22Rv1 (cell line): ENCODE data around the gene EIF3K.

Experiments
- H3K27ac ChIP-seq: fragments of 450-650 bp; 2 replicates; pipeline ENCODE4 v1.5.1; 2017
- CTCF ChIP-seq: fragments of 450-650 bp; IDR thresholded peaks from 2 replicates; pipeline ENCODE4 v1.5.1; 2017; ENCODE audit warnings: mild to moderate bottlenecking
- ZFX ChIP-seq: fragments of 450-650 bp; IDR thresholded peaks from 2 replicates; pipeline ENCODE4 v1.6.1; 2017; ENCODE audit warnings: antibody characterized with exemption, borderline replicate concordance

The EIF3K gene

GRCh38 chr19:38647966-38648768, 29.2 kb downstream of the EIF3K start:
- TF ChIP-seq CTCF (no peak), ZFX (no peak)
- H3K27ac ChIP-seq, result peak overlapping the region; percentile 82

- peak overlapping the region; percentile 82 for H3K27ac ChIP-seq
- TF ChIP-seq ZFX (no peak), CTCF (no peak)
Measured at GRCh38 chr19:38648769-38649304, 29.8 kb downstream of the EIF3K start.

- H3K27ac ChIP-seq, result peak overlapping the region; percentile 82
Measured at GRCh38 chr19:38649305-38650171, 30.6 kb downstream of the EIF3K start.

GRCh38 chr19:38650172-38650775, 31.3 kb downstream of the EIF3K start:
- TF ChIP-seq ZFX, result no peak
- peak overlapping the region; percentile 82 for H3K27ac ChIP-seq

More at GRCh38 chr19:38649305-38650171, 30.6 kb downstream of the EIF3K start:
- TF ChIP-seq CTCF, result no peak
- TF ChIP-seq ZFX, result no peak

- TF ChIP-seq ZFX (no peak), CTCF (no peak)
- peak overlapping the region; percentile 82 for H3K27ac ChIP-seq
Measured at GRCh38 chr19:38650911-38651584, 32.1 kb downstream of the EIF3K start.

- TF ChIP-seq ZFX (no peak), CTCF (no peak)
- H3K27ac ChIP-seq, result peak overlapping the region; percentile 82
Measured at GRCh38 chr19:38653028-38653571, 34.1 kb downstream of the EIF3K start.
